ENCODE data around the gene OR4D2.

Gene OR4D2

DNA sequence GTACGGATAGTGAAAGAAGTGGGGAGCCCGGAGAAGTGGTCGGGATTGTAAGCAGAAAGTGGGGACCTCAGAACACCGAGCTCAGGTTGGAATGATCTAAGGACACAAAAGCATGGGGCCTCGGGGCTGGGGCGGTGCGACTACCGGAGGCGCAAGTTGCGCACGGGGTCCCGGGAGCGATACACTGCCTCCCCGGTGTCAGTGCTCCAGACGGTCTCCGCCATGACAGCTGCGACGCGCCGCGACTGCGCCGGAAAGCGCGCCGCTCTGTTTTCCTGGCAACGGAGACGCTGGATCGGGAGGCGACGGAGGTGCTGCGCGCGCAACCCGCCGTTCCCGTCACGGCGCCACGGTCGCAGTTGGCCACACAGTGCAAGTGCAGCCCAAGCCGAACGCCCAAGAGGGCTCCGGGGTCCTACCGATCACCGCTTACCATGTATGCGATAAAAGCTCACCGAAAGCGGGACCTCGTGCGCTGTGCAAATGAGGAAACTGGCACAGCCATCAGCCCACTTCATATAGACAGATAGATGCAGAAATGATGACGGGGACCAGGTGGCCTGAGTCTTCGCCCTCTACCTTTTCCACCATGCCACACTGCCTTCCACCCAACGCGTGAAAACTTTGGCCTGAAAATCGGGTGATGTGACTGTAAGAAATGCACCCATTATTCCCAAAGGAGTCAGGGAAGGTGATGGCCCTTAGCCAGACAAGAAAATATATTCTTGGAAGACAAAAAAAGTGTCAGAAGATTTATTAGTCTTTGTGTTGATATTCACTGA lies 52.4 kb downstream of the OR4D2 start, which contains the start of gene MKS1:
MKS1 (minus strand) TSS at position 249 of the 782 bp plus-strand sequence; CDS start at position 224, 25 bp downstream.
- Mint-ChIP-seq H3K9me3 (no peaks in the 10 kb centered on the region), H3K27ac (peak within 1 kb of the TSS; percentile 95 to 97)
- ATAC-seq: peak; percentile 99

DNA sequence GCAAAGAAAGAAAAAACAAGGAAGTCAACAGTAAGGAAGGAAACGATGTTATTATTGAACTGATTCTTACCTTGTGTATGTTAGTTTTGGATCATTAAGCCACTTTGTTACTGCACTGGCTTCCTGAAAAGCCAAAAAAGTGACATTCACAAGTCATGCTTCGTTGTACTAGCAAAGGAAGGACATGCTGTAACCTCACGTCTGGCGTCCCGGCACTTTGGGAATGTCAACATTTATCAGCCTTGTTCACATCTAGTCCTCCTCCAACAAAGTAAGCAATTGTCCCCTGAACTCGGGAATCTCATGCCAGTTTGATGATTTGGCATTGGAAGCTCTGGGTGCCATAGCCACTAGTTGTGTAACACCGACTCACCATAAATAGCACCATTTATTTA lies 53.0 kb downstream of the OR4D2 start:
- no peak for DNase-seq
- peaks cover 33% of the 10 kb centered on the region for H3K4me1 Mint-ChIP-seq
- H3K4me3 Mint-ChIP-seq: peak overlapping the region; percentile 91 to 92
- H3K9me3 Mint-ChIP-seq: no peaks in the 10 kb centered on the region
- no peak for ATAC-seq
- H3K27me3 Mint-ChIP-seq: no peaks in the 10 kb centered on the region
- H3K27ac Mint-ChIP-seq: peak overlapping the region; percentile 95 to 97

More for the DNA sequence above, 52.4 kb downstream of the OR4D2 start, which contains the start of gene MKS1:
- no peaks in the 10 kb centered on the region for H3K27me3 Mint-ChIP-seq
- DNase-seq: peak; percentile 96 to 97
- peaks cover 29% of the 10 kb centered on the region for H3K4me1 Mint-ChIP-seq
- peak within 1 kb of the TSS; percentile 91 to 92 for H3K4me3 Mint-ChIP-seq

Measured in stimulated activated naive CD8-positive, alpha-beta T cell treated with anti-CD3 and anti-CD28 coated beads, Interleukin-15, amount 100 ng/mL, for 72 hours (primary cell).